BE2C (cell line): ENCODE measurements around the gene TMEFF2.

ENCODE experiments used
- DNase-seq: peaks from one replicate; pipeline ENCODE4 v3.0.0-alpha.2; 2020
- H3K27me3 ChIP-seq: fragments of 250-450 bp; sonication (Bioruptor Pico); 2 replicates; pipeline ENCODE4 v1.5.1; 2020; ENCODE audit warnings: mild to moderate bottlenecking
- H3K36me3 ChIP-seq: fragments of 250-450 bp; sonication (Bioruptor Pico); 2 replicates; pipeline ENCODE4 v1.5.1; 2020; ENCODE audit warnings: mild to moderate bottlenecking
- H3K4me1 ChIP-seq: fragments of 250-450 bp; sonication (Bioruptor Pico); 2 replicates; pipeline ENCODE4 v1.5.1; 2020
- H3K4me3 ChIP-seq: 2 replicates; pipeline ENCODE4 v1.5.1; 2011; ENCODE audit warnings: low read depth, low read length
- H3K9me3 ChIP-seq: fragments of 250-450 bp; sonication (Bioruptor Pico); 2 replicates; pipeline ENCODE4 v1.5.1; 2020
- CTCF ChIP-seq: IDR thresholded peaks from 2 replicates; pipeline ENCODE4 v1.5.1; 2012; ENCODE audit warnings: mild to moderate bottlenecking, low read depth, low read length

TMEFF2 gene

GRCh38 chr2:192166946-192167345 is 27.8 kb downstream of the TMEFF2 start:
- H3K27me3 ChIP-seq, result no peaks in the 10 kb centered on the region
- no peaks in the 10 kb centered on the region for H3K9me3 ChIP-seq
- DNase-seq, result no peak
- H3K36me3 ChIP-seq, result no peaks in the 10 kb centered on the region
- no peak overlapping the region for H3K4me3 ChIP-seq
- H3K4me1 ChIP-seq, result no peaks in the 10 kb centered on the region; the same call in 1 of the 2 replicates
- no peak for TF ChIP-seq CTCF

- no peaks in the 10 kb centered on the region; the same call in 1 of the 2 replicates for H3K4me1 ChIP-seq
- no peak overlapping the region for H3K4me3 ChIP-seq
- TF ChIP-seq CTCF, result no peak
- H3K36me3 ChIP-seq, result no peaks in the 10 kb centered on the region
- H3K9me3 ChIP-seq, result no peaks in the 10 kb centered on the region
- no peaks in the 10 kb centered on the region for H3K27me3 ChIP-seq
- no peak for DNase-seq
Observed at GRCh38 chr2:192165842-192166241, 28.9 kb downstream of the TMEFF2 start.

- Histone ChIP-seq H3K36me3 (no peaks in the 10 kb centered on the region), H3K4me1 (no peaks in the 10 kb centered on the region; the same call in 1 of the 2 replicates), H3K27me3 (no peaks in the 10 kb centered on the region), H3K4me3 (no peak overlapping the region), H3K9me3 (no peaks in the 10 kb centered on the region)
- DNase-seq, result peak; percentile 75
- TF ChIP-seq CTCF, result peak; percentile 97
Observed at GRCh38 chr2:192162392-192163042, 32.2 kb downstream of the TMEFF2 start.

GRCh38 chr2:192161656-192162290 is 33.0 kb downstream of the TMEFF2 start:
- no peak overlapping the region for H3K4me3 ChIP-seq
- no peaks in the 10 kb centered on the region for H3K36me3 ChIP-seq
- DNase-seq, result no peak

GRCh38 chr2:192159736-192160135 is 35.0 kb downstream of the TMEFF2 start:
- TF ChIP-seq CTCF, result no peak
- no peaks in the 10 kb centered on the region for H3K36me3 ChIP-seq
- no peak overlapping the region for H3K4me3 ChIP-seq
- H3K9me3 ChIP-seq, result no peaks in the 10 kb centered on the region
- H3K4me1 ChIP-seq, result no peaks in the 10 kb centered on the region; the same call in 1 of the 2 replicates
- H3K27me3 ChIP-seq, result no peaks in the 10 kb centered on the region
- DNase-seq, result no peak

More at GRCh38 chr2:192161656-192162290, 33.0 kb downstream of the TMEFF2 start:
- no peak for TF ChIP-seq CTCF
- H3K4me1 ChIP-seq, result no peaks in the 10 kb centered on the region; the same call in 1 of the 2 replicates
- no peaks in the 10 kb centered on the region for H3K27me3 ChIP-seq
- no peaks in the 10 kb centered on the region for H3K9me3 ChIP-seq

- Histone ChIP-seq H3K36me3 (no peaks in the 10 kb centered on the region), H3K4me3 (no peak overlapping the region), H3K4me1 (no peaks in the 10 kb centered on the region; the same call in 1 of the 2 replicates), H3K9me3 (no peaks in the 10 kb centered on the region), H3K27me3 (no peaks in the 10 kb centered on the region)
- TF ChIP-seq CTCF, result no peak
- DNase-seq, result no peak
Observed at GRCh38 chr2:192159208-192159607, 35.5 kb downstream of the TMEFF2 start.
